ENCODE data around the gene FOXO1. TPM values are rescaled to one million over a fixed set of nuclear protein-coding genes. Genes with fewer than 3 reads are reported as not detected.

The FOXO1 gene
- total and polyA plus RNA-seq, 2 of the 13 experiments (the other 11 are each of a cell fraction or from before 2014, with no cell fraction given): 8.1 to 13.1 TPM

DNA sequence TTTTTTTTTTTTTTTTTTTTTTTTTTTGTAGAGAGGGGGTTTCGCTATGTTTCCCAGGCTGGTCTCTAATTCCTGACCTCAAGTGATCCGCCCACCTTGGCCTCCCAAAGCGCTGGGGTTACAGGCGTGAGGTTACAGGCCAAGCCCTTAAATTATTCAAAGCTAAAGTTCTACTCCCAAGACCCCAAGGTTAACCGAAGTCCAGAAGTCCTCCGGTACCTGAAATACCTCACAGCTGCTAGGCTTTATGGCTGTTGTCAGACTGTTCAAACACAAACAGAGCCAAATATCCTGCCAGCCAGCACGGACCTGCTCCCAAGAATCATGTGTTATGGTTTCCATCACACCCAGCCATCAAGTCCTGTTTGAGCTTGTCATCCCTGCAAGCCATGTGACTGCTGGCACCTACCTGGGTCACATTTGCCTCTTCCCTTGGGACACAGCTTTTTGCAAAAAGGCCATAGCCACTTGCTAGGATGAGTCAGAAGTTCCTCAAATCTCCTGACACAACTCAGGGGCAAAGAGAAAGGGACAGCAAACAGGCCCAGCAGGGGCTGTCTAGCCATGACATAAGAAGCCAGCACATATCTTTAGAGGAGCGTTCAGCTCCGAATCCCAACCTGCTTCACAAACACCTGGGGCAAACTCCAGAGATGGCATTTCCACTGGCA is 129.9 kb downstream of the FOXO1 start (continued):
- TF ChIP-seq, protein P1, sequence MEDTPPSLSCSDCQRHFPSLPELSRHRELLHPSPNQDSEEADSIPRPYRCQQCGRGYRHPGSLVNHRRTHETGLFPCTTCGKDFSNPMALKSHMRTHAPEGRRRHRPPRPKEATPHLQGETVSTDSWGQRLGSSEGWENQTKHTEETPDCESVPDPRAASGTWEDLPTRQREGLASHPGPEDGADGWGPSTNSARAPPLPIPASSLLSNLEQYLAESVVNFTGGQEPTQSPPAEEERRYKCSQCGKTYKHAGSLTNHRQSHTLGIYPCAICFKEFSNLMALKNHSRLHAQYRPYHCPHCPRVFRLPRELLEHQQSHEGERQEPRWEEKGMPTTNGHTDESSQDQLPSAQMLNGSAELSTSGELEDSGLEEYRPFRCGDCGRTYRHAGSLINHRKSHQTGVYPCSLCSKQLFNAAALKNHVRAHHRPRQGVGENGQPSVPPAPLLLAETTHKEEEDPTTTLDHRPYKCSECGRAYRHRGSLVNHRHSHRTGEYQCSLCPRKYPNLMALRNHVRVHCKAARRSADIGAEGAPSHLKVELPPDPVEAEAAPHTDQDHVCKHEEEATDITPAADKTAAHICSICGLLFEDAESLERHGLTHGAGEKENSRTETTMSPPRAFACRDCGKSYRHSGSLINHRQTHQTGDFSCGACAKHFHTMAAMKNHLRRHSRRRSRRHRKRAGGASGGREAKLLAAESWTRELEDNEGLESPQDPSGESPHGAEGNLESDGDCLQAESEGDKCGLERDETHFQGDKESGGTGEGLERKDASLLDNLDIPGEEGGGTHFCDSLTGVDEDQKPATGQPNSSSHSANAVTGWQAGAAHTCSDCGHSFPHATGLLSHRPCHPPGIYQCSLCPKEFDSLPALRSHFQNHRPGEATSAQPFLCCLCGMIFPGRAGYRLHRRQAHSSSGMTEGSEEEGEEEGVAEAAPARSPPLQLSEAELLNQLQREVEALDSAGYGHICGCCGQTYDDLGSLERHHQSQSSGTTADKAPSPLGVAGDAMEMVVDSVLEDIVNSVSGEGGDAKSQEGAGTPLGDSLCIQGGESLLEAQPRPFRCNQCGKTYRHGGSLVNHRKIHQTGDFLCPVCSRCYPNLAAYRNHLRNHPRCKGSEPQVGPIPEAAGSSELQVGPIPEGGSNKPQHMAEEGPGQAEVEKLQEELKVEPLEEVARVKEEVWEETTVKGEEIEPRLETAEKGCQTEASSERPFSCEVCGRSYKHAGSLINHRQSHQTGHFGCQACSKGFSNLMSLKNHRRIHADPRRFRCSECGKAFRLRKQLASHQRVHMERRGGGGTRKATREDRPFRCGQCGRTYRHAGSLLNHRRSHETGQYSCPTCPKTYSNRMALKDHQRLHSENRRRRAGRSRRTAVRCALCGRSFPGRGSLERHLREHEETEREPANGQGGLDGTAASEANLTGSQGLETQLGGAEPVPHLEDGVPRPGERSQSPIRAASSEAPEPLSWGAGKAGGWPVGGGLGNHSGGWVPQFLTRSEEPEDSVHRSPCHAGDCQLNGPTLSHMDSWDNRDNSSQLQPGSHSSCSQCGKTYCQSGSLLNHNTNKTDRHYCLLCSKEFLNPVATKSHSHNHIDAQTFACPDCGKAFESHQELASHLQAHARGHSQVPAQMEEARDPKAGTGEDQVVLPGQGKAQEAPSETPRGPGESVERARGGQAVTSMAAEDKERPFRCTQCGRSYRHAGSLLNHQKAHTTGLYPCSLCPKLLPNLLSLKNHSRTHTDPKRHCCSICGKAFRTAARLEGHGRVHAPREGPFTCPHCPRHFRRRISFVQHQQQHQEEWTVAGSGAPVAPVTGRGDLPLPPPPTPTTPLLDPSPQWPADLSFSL (CRISPR knock-in tag; IDR thresholded peaks at IDR 0.05): no peak
- TF ChIP-seq ZSCAN20 (CRISPR knock-in tag; IDR thresholded peaks at IDR 0.05; ENCODE audit: borderline replicate concordance) (no peak), NFRKB (IDR thresholded peaks at IDR 0.05) (no peak), GTF2F1 (IDR thresholded peaks at IDR 0.05; ENCODE audit: low read length) (no peak), FIP1L1 (IDR thresholded peaks at IDR 0.05; ENCODE audit: borderline replicate concordance, insufficient read depth, low read depth, low read length) (no peak), TAF15 (IDR thresholded peaks at IDR 0.05; ENCODE audit: low read depth, low read length, poor library complexity, severe bottlenecking) (no peak), HDAC1 (CRISPR knock-in tag; IDR thresholded peaks at IDR 0.05) (peak; percentile 83), ZBTB38 (CRISPR knock-in tag; IDR thresholded peaks at IDR 0.05) (peak; percentile 69), ZNF775 (CRISPR knock-in tag; IDR thresholded peaks at IDR 0.05; ENCODE audit: borderline replicate concordance) (no peak), ZNF333 (CRISPR knock-in tag; IDR thresholded peaks at IDR 0.05; ENCODE audit: borderline replicate concordance) (no peak), ZNF670 (CRISPR knock-in tag; IDR thresholded peaks at IDR 0.05; ENCODE audit: borderline replicate concordance) (no peak), TMF1 (CRISPR knock-in tag; IDR thresholded peaks at IDR 0.05; ENCODE audit: low read depth) (no peak), CEBPB (IDR thresholded peaks at IDR 0.05; ENCODE audit: borderline replicate concordance, low read depth, low read length) (no peak), ETV5 (CRISPR knock-in tag; IDR thresholded peaks at IDR 0.05; ENCODE audit: borderline replicate concordance) (peak; percentile 76; the same call in 1 of the 2 replicates)
- TF ChIP-seq, protein P2, sequence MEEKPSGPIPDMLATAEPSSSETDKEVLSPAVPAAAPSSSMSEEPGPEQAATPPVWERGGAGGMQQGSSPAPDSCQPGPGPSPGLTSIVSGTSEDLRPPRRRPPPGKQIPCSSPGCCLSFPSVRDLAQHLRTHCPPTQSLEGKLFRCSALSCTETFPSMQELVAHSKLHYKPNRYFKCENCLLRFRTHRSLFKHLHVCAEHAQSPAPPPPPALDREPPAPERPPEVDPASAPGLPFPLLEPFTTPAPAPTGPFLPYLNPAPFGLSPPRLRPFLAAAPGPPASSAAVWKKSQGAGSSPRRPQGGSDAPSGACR (CRISPR knock-in tag; IDR thresholded peaks at IDR 0.05): peak; percentile 61; the same call in 1 of the 2 replicates
- TF ChIP-seq, protein P3, sequence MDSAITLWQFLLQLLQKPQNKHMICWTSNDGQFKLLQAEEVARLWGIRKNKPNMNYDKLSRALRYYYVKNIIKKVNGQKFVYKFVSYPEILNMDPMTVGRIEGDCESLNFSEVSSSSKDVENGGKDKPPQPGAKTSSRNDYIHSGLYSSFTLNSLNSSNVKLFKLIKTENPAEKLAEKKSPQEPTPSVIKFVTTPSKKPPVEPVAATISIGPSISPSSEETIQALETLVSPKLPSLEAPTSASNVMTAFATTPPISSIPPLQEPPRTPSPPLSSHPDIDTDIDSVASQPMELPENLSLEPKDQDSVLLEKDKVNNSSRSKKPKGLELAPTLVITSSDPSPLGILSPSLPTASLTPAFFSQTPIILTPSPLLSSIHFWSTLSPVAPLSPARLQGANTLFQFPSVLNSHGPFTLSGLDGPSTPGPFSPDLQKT (CRISPR knock-in tag; IDR thresholded peaks at IDR 0.05; ENCODE audit: borderline replicate concordance): no peak
- TF ChIP-seq, protein P4, sequence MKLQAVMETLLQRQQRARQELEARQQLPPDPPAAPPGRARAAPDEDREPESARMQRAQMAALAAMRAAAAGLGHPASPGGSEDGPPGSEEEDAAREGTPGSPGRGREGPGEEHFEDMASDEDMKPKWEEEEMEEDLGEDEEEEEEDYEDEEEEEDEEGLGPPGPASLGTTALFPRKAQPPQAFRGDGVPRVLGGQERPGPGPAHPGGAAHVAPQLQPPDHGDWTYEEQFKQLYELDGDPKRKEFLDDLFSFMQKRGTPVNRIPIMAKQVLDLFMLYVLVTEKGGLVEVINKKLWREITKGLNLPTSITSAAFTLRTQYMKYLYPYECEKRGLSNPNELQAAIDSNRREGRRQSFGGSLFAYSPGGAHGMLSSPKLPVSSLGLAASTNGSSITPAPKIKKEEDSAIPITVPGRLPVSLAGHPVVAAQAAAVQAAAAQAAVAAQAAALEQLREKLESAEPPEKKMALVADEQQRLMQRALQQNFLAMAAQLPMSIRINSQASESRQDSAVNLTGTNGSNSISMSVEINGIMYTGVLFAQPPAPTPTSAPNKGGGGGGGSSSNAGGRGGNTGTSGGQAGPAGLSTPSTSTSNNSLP (IDR thresholded peaks at IDR 0.05; ENCODE audit: low read depth, low read length): no peak
- TF ChIP-seq, protein P5, sequence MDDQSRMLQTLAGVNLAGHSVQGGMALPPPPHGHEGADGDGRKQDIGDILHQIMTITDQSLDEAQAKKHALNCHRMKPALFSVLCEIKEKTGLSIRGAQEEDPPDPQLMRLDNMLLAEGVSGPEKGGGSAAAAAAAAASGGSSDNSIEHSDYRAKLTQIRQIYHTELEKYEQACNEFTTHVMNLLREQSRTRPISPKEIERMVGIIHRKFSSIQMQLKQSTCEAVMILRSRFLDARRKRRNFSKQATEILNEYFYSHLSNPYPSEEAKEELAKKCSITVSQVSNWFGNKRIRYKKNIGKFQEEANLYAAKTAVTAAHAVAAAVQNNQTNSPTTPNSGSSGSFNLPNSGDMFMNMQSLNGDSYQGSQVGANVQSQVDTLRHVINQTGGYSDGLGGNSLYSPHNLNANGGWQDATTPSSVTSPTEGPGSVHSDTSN (CRISPR knock-in tag; IDR thresholded peaks at IDR 0.05; ENCODE audit: borderline replicate concordance): no peak
